Astrocyte (in vitro differentiated cells and primary cell): ENCODE data around the gene DRC1. TPM values are rescaled to one million over a fixed set of nuclear protein-coding genes. Genes with fewer than 3 reads are reported as not detected.

ENCODE experiments used
- DNase-seq: peaks from one replicate; pipeline ENCODE4 v3.0.0-alpha.2; 2010; ENCODE audit warnings: low read depth
- FAIRE-seq: peaks from 2 replicates; lab custom pipeline; 2011; peaks lifted over from hg19 to GRCh38; lab: Jason Lieb, UNC
- H2AFZ ChIP-seq: 2 replicates; pipeline ENCODE4 v1.6.0; 2012; ENCODE audit warnings: low read depth, low read length, inconsistent platforms
- H3K27ac ChIP-seq: 2 replicates; pipeline ENCODE4 v1.5.1; 2011; ENCODE audit warnings: low read depth, low read length, inconsistent platforms
- H3K27me3 ChIP-seq: 2 replicates; pipeline ENCODE4 v1.6.0; 2011; ENCODE audit warnings: low read length, inconsistent platforms; ENCODE audit not compliant: insufficient read depth
- H3K36me3 ChIP-seq: 2 replicates; pipeline ENCODE4 v1.5.1; 2011; ENCODE audit warnings: low read length, inconsistent platforms; ENCODE audit not compliant: insufficient read depth
- H3K4me1 ChIP-seq: 2 replicates; pipeline ENCODE4 v1.5.1; 2011; ENCODE audit warnings: low read length, inconsistent platforms; ENCODE audit not compliant: insufficient read depth
- H3K4me2 ChIP-seq: 2 replicates; pipeline ENCODE4 v1.6.0; 2012; ENCODE audit warnings: low read length, inconsistent platforms
- H3K4me3 ChIP-seq: 2 replicates; pipeline ENCODE4 v1.5.1; 2011; ENCODE audit warnings: low read depth, mild to moderate bottlenecking, low read length, inconsistent platforms; ENCODE audit not compliant: insufficient read depth
- H3K79me2 ChIP-seq: 2 replicates; pipeline ENCODE4 v1.6.0; 2012; ENCODE audit warnings: mild to moderate bottlenecking, low read length, inconsistent platforms; ENCODE audit not compliant: insufficient read depth
- H3K9ac ChIP-seq: 2 replicates; pipeline ENCODE4 v1.6.0; 2012; ENCODE audit warnings: mild to moderate bottlenecking, low read length, inconsistent platforms
- H3K9me3 ChIP-seq: 2 replicates; pipeline ENCODE4 v1.5.1; 2012; ENCODE audit warnings: low read depth, mild to moderate bottlenecking, low read length, inconsistent platforms; ENCODE audit not compliant: insufficient read depth
- H4K20me1 ChIP-seq: 2 replicates; pipeline ENCODE4 v1.6.0; 2012; ENCODE audit warnings: low read length, inconsistent platforms; ENCODE audit not compliant: insufficient read depth
- H3K27ac Mint-ChIP-seq: one replicate; pipeline ENCODE4 v1.8.0; 2021; ENCODE audit warnings: mild to moderate bottlenecking, mixed read lengths; ENCODE audit not compliant: unreplicated experiment
- H3K27me3 Mint-ChIP-seq: one replicate; pipeline ENCODE4 v1.8.0; 2021; ENCODE audit warnings: low read depth, mixed read lengths; ENCODE audit not compliant: unreplicated experiment
- H3K36me3 Mint-ChIP-seq: one replicate; pipeline ENCODE4 v1.8.0; 2021; ENCODE audit warnings: low read depth, mixed read lengths; ENCODE audit not compliant: unreplicated experiment
- H3K4me1 Mint-ChIP-seq: one replicate; pipeline ENCODE4 v1.8.0; 2021; ENCODE audit warnings: low read depth, mixed read lengths; ENCODE audit not compliant: unreplicated experiment
- H3K4me3 Mint-ChIP-seq: one replicate; pipeline ENCODE4 v1.8.0; 2021; ENCODE audit warnings: mild to moderate bottlenecking, moderate library complexity, mixed read lengths; ENCODE audit not compliant: unreplicated experiment
- H3K9me3 Mint-ChIP-seq: one replicate; pipeline ENCODE4 v1.8.0; 2021; ENCODE audit warnings: mild to moderate bottlenecking, mixed read lengths; ENCODE audit not compliant: unreplicated experiment
- EZH2 ChIP-seq: IDR thresholded peaks from 2 replicates; pipeline ENCODE4 v1.6.1; 2012; ENCODE audit warnings: mild to moderate bottlenecking, low read length, inconsistent platforms; ENCODE audit not compliant: insufficient read depth
- total RNA-seq: library from RNA; stranded (reverse); gene quantifications from 2 replicates; pipeline ENCODE4 v1.2.1, GENCODE V29; 2021
- TF ChIP-seq, protein P1 (sequence below): IDR thresholded peaks from 2 replicates; pipeline ENCODE4 v1.5.1; 2011; ENCODE audit warnings: low read depth, mild to moderate bottlenecking, inconsistent platforms, low read length, moderate library complexity; ENCODE audit not compliant: insufficient read depth

DRC1 gene
- total RNA-seq, 1 donor from 2014 or later, result 0.27 TPM

DNA sequence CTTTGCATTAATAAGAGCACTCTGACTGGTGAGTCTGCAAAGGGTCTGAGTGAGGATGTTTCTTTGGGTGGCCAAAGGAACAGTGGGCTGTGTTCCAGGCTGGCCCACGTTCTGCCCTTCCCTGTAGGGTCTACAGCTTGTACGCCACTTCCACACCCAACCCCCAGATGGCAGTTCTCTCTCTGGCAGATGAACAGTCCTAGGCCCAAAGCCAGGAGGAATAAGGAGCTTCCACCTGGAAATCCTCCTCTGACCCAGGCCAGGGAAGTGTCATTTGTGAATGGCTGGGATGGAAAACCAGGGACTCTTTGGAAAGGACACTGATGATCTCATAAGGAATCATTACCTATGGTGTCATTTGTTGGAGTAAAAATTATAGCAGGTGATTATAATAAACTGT is 69.6 kb downstream of the DRC1 start:
- H4K20me1 ChIP-seq, result no peaks in the 10 kb centered on the region

DNA sequence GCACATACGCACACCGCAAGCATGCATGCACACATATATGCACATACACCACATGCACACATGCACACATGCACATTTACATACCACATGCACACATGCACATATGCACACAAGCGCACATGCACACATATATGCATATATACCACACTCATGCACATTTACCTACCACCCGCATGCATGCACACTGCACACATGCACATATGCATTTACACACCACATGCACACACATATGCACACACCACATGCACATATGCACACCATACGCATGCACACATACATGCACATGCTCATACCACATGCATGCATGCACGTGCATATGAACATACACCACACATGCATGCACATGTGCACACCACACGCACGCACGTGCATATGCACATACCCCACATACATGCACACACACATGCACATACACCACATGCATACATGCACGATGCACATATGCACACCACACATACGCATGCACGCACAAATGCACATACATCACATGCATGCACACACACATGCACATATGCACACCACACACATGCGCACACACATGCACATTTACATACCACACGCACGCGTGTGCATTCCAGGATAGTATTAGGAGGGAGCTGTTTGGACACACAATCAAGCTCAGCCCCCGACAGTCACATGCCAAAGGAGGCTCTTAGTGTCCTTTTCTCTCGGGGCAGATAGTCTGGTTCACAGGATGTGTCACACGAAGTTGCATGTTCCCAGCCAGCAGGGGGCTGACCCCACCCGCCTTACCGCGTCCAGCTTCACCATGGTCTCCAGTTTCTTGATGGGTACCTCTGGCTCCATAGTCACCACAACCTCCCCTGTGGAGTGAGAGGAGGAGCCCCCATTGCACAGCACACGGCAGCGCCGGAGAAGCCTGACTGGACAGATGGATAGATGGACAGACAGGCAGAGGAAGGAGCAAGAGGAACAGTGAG is 70.3 kb downstream of the DRC1 start:
- H3K27me3 Mint-ChIP-seq, result peaks cover 9% of the 10 kb centered on the region
- peaks cover 7% of the 10 kb centered on the region for H3K9me3 Mint-ChIP-seq
- H3K36me3 ChIP-seq, result no peaks in the 10 kb centered on the region
- H3K4me3 Mint-ChIP-seq, result no peak overlapping the region
- H2AFZ ChIP-seq, result no peak overlapping the region
- no peak overlapping the region for H3K9ac ChIP-seq
- H3K27me3 ChIP-seq, result no peaks in the 10 kb centered on the region
- FAIRE-seq (no peak), DNase-seq (no peak)
- H3K79me2 ChIP-seq, result no peaks in the 10 kb centered on the region
- no peaks in the 10 kb centered on the region for H3K36me3 Mint-ChIP-seq
- H3K27ac Mint-ChIP-seq, result no peak overlapping the region
- no peaks in the 10 kb centered on the region for H3K4me1 Mint-ChIP-seq
- H3K9me3 ChIP-seq, result peaks cover 5% of the 10 kb centered on the region
- H4K20me1 ChIP-seq, result no peaks in the 10 kb centered on the region
- no peaks in the 10 kb centered on the region for H3K4me1 ChIP-seq
- no peak overlapping the region for H3K27ac ChIP-seq
- TF ChIP-seq EZH2, result no peak
- TF ChIP-seq, protein P1, sequence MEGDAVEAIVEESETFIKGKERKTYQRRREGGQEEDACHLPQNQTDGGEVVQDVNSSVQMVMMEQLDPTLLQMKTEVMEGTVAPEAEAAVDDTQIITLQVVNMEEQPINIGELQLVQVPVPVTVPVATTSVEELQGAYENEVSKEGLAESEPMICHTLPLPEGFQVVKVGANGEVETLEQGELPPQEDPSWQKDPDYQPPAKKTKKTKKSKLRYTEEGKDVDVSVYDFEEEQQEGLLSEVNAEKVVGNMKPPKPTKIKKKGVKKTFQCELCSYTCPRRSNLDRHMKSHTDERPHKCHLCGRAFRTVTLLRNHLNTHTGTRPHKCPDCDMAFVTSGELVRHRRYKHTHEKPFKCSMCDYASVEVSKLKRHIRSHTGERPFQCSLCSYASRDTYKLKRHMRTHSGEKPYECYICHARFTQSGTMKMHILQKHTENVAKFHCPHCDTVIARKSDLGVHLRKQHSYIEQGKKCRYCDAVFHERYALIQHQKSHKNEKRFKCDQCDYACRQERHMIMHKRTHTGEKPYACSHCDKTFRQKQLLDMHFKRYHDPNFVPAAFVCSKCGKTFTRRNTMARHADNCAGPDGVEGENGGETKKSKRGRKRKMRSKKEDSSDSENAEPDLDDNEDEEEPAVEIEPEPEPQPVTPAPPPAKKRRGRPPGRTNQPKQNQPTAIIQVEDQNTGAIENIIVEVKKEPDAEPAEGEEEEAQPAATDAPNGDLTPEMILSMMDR, result no peak
- no peak overlapping the region for H3K4me2 ChIP-seq
- H3K4me3 ChIP-seq, result no peak overlapping the region

More for the DNA sequence above, 69.6 kb downstream of the DRC1 start:
- FAIRE-seq (no peak), DNase-seq (no peak)
- Histone ChIP-seq H3K4me2 (no peak overlapping the region), H3K79me2 (no peaks in the 10 kb centered on the region), H3K27ac (no peak overlapping the region), H3K36me3 (no peaks in the 10 kb centered on the region), H3K4me1 (no peaks in the 10 kb centered on the region), H3K27me3 (no peaks in the 10 kb centered on the region), H3K9ac (no peak overlapping the region), H2AFZ (no peak overlapping the region), H3K4me3 (no peak overlapping the region), H3K9me3 (peaks cover 5% of the 10 kb centered on the region)
- Mint-ChIP-seq H3K4me3 (no peak overlapping the region), H3K27me3 (peaks cover 9% of the 10 kb centered on the region), H3K27ac (no peak overlapping the region), H3K36me3 (no peaks in the 10 kb centered on the region), H3K4me1 (no peaks in the 10 kb centered on the region), H3K9me3 (peaks cover 7% of the 10 kb centered on the region)
- TF ChIP-seq, protein P1, result no peak
- TF ChIP-seq EZH2, result no peak
